H9 (cell line): Measurements from ENCODE around the gene RRAD. TPM values are rescaled to one million over a fixed set of nuclear protein-coding genes. Genes with fewer than 3 reads are reported as not detected.

Experiments used
- DNase-seq: peaks from one replicate; pipeline ENCODE4 v3.0.0-alpha.2; 2017
- H2AFZ ChIP-seq: one replicate; pipeline ENCODE4 v1.6.1; 2013; ENCODE audit warnings: mild to moderate bottlenecking, low read length, control low read depth, moderate library complexity
- H2AK5ac ChIP-seq: 2 replicates; pipeline ENCODE4 v1.6.1; 2013; ENCODE audit warnings: low read length, control low read depth, mixed read lengths; ENCODE audit not compliant: insufficient read length
- H2BK120ac ChIP-seq: one replicate; pipeline ENCODE4 v1.6.1; 2013; ENCODE audit warnings: low read depth, mild to moderate bottlenecking, low read length, control low read depth, inconsistent platforms; ENCODE audit not compliant: poor library complexity, severe bottlenecking
- H2BK12ac ChIP-seq: 2 replicates; pipeline ENCODE4 v1.6.1; 2013; ENCODE audit warnings: low read length, control low read depth, mixed read lengths, low read depth; ENCODE audit not compliant: insufficient read length
- H2BK15ac ChIP-seq: 2 replicates; pipeline ENCODE4 v1.6.1; 2013; ENCODE audit warnings: low read depth, low read length, control low read depth
- H2BK20ac ChIP-seq: one replicate; pipeline ENCODE4 v1.6.1; 2013; ENCODE audit warnings: low read depth, mild to moderate bottlenecking, low read length, control low read depth, inconsistent platforms; ENCODE audit not compliant: poor library complexity, severe bottlenecking
- H2BK5ac ChIP-seq: 2 replicates; pipeline ENCODE4 v1.6.1; 2013; ENCODE audit warnings: low read length, control low read depth, mixed read lengths; ENCODE audit not compliant: insufficient read length
- H3K14ac ChIP-seq: 2 replicates; pipeline ENCODE4 v1.6.1; 2013; ENCODE audit warnings: low read length, control low read depth; ENCODE audit not compliant: insufficient read depth
- H3K18ac ChIP-seq: 2 replicates; pipeline ENCODE4 v1.6.1; 2013; ENCODE audit warnings: low read depth, mild to moderate bottlenecking, mixed read lengths, low read length, control low read depth; ENCODE audit not compliant: insufficient read length
- H3K23ac ChIP-seq: 2 replicates; pipeline ENCODE4 v1.6.1; 2013; ENCODE audit warnings: low read length, control low read depth, mixed read lengths, low read depth; ENCODE audit not compliant: insufficient read length
- H3K23me2 ChIP-seq: 2 replicates; pipeline ENCODE4 v1.6.1; 2013; ENCODE audit warnings: low read depth, mild to moderate bottlenecking, mixed read lengths, low read length, control low read depth; ENCODE audit not compliant: insufficient read length, poor library complexity, severe bottlenecking
- H3K27ac ChIP-seq: 2 replicates; pipeline ENCODE4 v1.5.1; 2013; ENCODE audit warnings: low read length, control low read depth, mixed read lengths, low read depth; ENCODE audit not compliant: insufficient read length
- H3K27me3 ChIP-seq: 2 replicates; pipeline ENCODE4 v1.6.1; 2013; ENCODE audit warnings: low read length, control low read depth, inconsistent platforms; ENCODE audit not compliant: insufficient read depth
- H3K4ac ChIP-seq: 2 replicates; pipeline ENCODE4 v1.6.1; 2013; ENCODE audit warnings: low read depth, mild to moderate bottlenecking, control low read depth, inconsistent platforms, low read length, moderate library complexity
- H3K4me1 ChIP-seq: 2 replicates; pipeline ENCODE4 v1.6.1; 2013; ENCODE audit warnings: low read length, control low read depth, inconsistent platforms; ENCODE audit not compliant: insufficient read depth
- H3K4me2 ChIP-seq: 2 replicates; pipeline ENCODE4 v1.6.1; 2013; ENCODE audit warnings: low read length, control low read depth, mixed read lengths; ENCODE audit not compliant: insufficient read length, insufficient read depth
- H3K56ac ChIP-seq: 2 replicates; pipeline ENCODE4 v1.6.1; 2013; ENCODE audit warnings: low read depth, mild to moderate bottlenecking, mixed read lengths, low read length, control low read depth; ENCODE audit not compliant: insufficient read length
- H3K79me1 ChIP-seq: 2 replicates; pipeline ENCODE4 v1.6.1; 2013; ENCODE audit warnings: low read depth, mild to moderate bottlenecking, moderate library complexity, low read length, control low read depth, inconsistent platforms; ENCODE audit not compliant: insufficient read depth, poor library complexity, severe bottlenecking
- H3K79me2 ChIP-seq: 2 replicates; pipeline ENCODE4 v1.6.1; 2013; ENCODE audit warnings: low read length, control low read depth, inconsistent platforms; ENCODE audit not compliant: insufficient read depth
- H3K9ac ChIP-seq: 2 replicates; pipeline ENCODE4 v1.6.1; 2013; ENCODE audit warnings: low read length, control low read depth, mixed read lengths; ENCODE audit not compliant: insufficient read length; ENCODE audit errors: extremely low read depth
- H3K9me3 ChIP-seq: one replicate; pipeline ENCODE4 v1.6.1; 2013; ENCODE audit warnings: low read depth, low read length, inconsistent platforms; ENCODE audit not compliant: control insufficient read depth
- H3T11ph ChIP-seq: one replicate; pipeline ENCODE4 v1.6.1; 2013; ENCODE audit warnings: mild to moderate bottlenecking, low read length, control low read depth, inconsistent platforms
- H4K20me1 ChIP-seq: one replicate; pipeline ENCODE4 v1.6.1; 2013; ENCODE audit not compliant: control insufficient read depth, insufficient read length, insufficient read depth
- H4K5ac ChIP-seq: 2 replicates; pipeline ENCODE4 v1.6.1; 2013; ENCODE audit warnings: low read depth, mild to moderate bottlenecking, mixed read lengths, low read length, control low read depth; ENCODE audit not compliant: insufficient read length
- H4K8ac ChIP-seq: replicated peaks from 2 replicates; pipeline ENCODE4 v1.6.1; 2013; ENCODE audit warnings: low read length, control low read depth, mixed read lengths, low read depth; ENCODE audit not compliant: insufficient read length
- H4K91ac ChIP-seq: 2 replicates; pipeline ENCODE4 v1.6.1; 2013; ENCODE audit warnings: low read depth, mild to moderate bottlenecking, moderate library complexity, mixed read lengths, low read length, control low read depth; ENCODE audit not compliant: insufficient read length
- H3K27ac Mint-ChIP-seq, 3 experiments: 2 replicates in 2 of 3; 3 replicates in 1 of 3; pipeline ENCODE4 v1.8.0; 2020 to 2021; ENCODE audit warnings: mixed read lengths in 3 of 3, mild to moderate bottlenecking in 1 of 3, moderate library complexity in 1 of 3
- H3K27me3 Mint-ChIP-seq: 2 replicates; pipeline ENCODE4 v1.8.0; 2021; ENCODE audit warnings: low read depth, mild to moderate bottlenecking, moderate library complexity, mixed read lengths
- H3K36me3 Mint-ChIP-seq, 3 experiments: 2 replicates in 2 of 3; 3 replicates in 1 of 3; pipeline ENCODE4 v1.8.0; 2020 to 2021; ENCODE audit warnings: low read depth in 3 of 3, mixed read lengths in 3 of 3; ENCODE audit not compliant: insufficient read depth in 1 of 3
- H3K4me1 Mint-ChIP-seq, 2 experiments: 2 replicates each; pipeline ENCODE4 v1.8.0; 2020; ENCODE audit warnings: mixed read lengths in 2 of 2
- H3K4me3 Mint-ChIP-seq, 2 experiments: 2 replicates in 1 of 2; 3 replicates in 1 of 2; pipeline ENCODE4 v1.8.0; 2020 to 2021; ENCODE audit warnings: mild to moderate bottlenecking in 2 of 2, mixed read lengths in 2 of 2, moderate library complexity in 1 of 2
- H3K9me3 Mint-ChIP-seq, 2 experiments: 2 replicates in 1 of 2; 3 replicates in 1 of 2; pipeline ENCODE4 v1.8.0; 2020; ENCODE audit warnings: mild to moderate bottlenecking in 2 of 2, mixed read lengths in 2 of 2, moderate library complexity in 1 of 2
- CTCF ChIP-seq: fragments of 200-600 bp; sonication (generic); conservative IDR thresholded peaks from 3 replicates; pipeline ENCODE4 v1.8.0; 2021; ENCODE audit warnings: antibody characterized with exemption, mild to moderate bottlenecking
- WGBS: extraction: QIAGEN DNeasy Blood & Tissue Kit; methylation state at CpG from one replicate; pipeline ENCODE4 v1.1.7; 2013; ENCODE audit warnings: missing lambda C conversion rate, low lambda C conversion rate, mixed read lengths; ENCODE audit not compliant: insufficient read length; ENCODE audit errors: extremely low coverage; 5-methylcytosine and 5-hydroxymethylcytosine counted together
- total RNA-seq: library from RNA; stranded (reverse); gene quantifications from 2 replicates; pipeline ENCODE4 v1.2.1, GENCODE V29; 2021

Gene RRAD
- total RNA-seq, 1 experiment from 2014 or later: 0.72 TPM

- no peaks in the 10 kb centered on the region for H3K4me1 ChIP-seq
- H3T11ph ChIP-seq: no peak overlapping the region
- H3K79me2 ChIP-seq: no peaks in the 10 kb centered on the region
- H2BK20ac ChIP-seq: no peak overlapping the region
- no peaks in the 10 kb centered on the region for H3K9me3 ChIP-seq
- no peak overlapping the region for H4K8ac ChIP-seq
- H2BK120ac ChIP-seq: no peak overlapping the region
- H4K5ac ChIP-seq: no peak overlapping the region
- H3K27ac ChIP-seq: no peak overlapping the region
- no peaks in the 10 kb centered on the region for H3K23me2 ChIP-seq
- H3K56ac ChIP-seq: no peak overlapping the region
- Mint-ChIP-seq H3K27ac (no peak overlapping the region), H3K36me3 (no peaks in the 10 kb centered on the region), H3K4me3 (no peak overlapping the region), H3K9me3 (no peaks in the 10 kb centered on the region), H3K4me1 (peaks cover 2 to 15% of the 10 kb centered on the region in 2 experiments; a peak in 3 of 4 replicates), H3K27me3 (peaks cover 26% of the 10 kb centered on the region)
- H3K27me3 ChIP-seq: no peaks in the 10 kb centered on the region
- no peak overlapping the region for H2BK12ac ChIP-seq
- no peak for TF ChIP-seq CTCF
- no peak overlapping the region for H3K4ac ChIP-seq
- DNase-seq: no peak
- H3K23ac ChIP-seq: no peak overlapping the region
- H3K9ac ChIP-seq: no peak overlapping the region
- H2BK15ac ChIP-seq: no peak overlapping the region
- H4K20me1 ChIP-seq: no peaks in the 10 kb centered on the region
- no peak overlapping the region for H3K4me2 ChIP-seq
- no CpG with 5 or more reads among the region's 3 CpGs for WGBS
- no peak overlapping the region for H2AFZ ChIP-seq
- H4K91ac ChIP-seq: no peak overlapping the region
- H3K18ac ChIP-seq: no peak overlapping the region
- no peaks in the 10 kb centered on the region for H3K79me1 ChIP-seq
- no peak overlapping the region; the same call in 1 of the 2 replicates for H3K14ac ChIP-seq
- H2AK5ac ChIP-seq: no peak overlapping the region
- no peak overlapping the region for H2BK5ac ChIP-seq
Observed at GRCh38 chr16:66908116-66908515, 17.2 kb downstream of the RRAD start.
